Endodermal cell (in vitro differentiated cells): Measurements from ENCODE around the gene XYLT1. TPM values are rescaled to one million over a fixed set of nuclear protein-coding genes. Genes with fewer than 3 reads are reported as not detected.

ENCODE experiments used
- DNase-seq: peaks from one replicate; pipeline ENCODE4 v3.0.0-alpha.2; 2017
- H3K27ac ChIP-seq: 2 replicates; pipeline ENCODE4 v1.5.1; 2013; ENCODE audit warnings: mild to moderate bottlenecking, low read depth, low read length, moderate library complexity
- H3K27me3 ChIP-seq: 2 replicates; pipeline ENCODE4 v1.6.1; 2013; ENCODE audit warnings: mild to moderate bottlenecking, low read length, moderate library complexity; ENCODE audit not compliant: insufficient read depth, control insufficient read depth, poor library complexity, severe bottlenecking
- H3K36me3 ChIP-seq: 2 replicates; pipeline ENCODE4 v1.7.0; 2013; ENCODE audit warnings: mild to moderate bottlenecking, low read length, moderate library complexity; ENCODE audit not compliant: control insufficient read depth, insufficient read depth
- H3K4me1 ChIP-seq: one replicate; pipeline ENCODE4 v1.7.0; 2013; ENCODE audit warnings: low read length; ENCODE audit not compliant: control insufficient read depth, insufficient read depth
- H3K4me3 ChIP-seq: 2 replicates; pipeline ENCODE4 v1.5.1; 2013; ENCODE audit warnings: mild to moderate bottlenecking, low read length, moderate library complexity
- H3K9ac ChIP-seq: 2 replicates; pipeline ENCODE4 v1.6.1; 2013; ENCODE audit warnings: mild to moderate bottlenecking, low read length, moderate library complexity; ENCODE audit not compliant: poor library complexity, severe bottlenecking; ENCODE audit errors: extremely low read depth
- H3K9me3 ChIP-seq: 2 replicates; pipeline ENCODE4 v1.6.1; 2013; ENCODE audit warnings: mild to moderate bottlenecking, low read length, moderate library complexity; ENCODE audit not compliant: control insufficient read depth
- H3K27ac Mint-ChIP-seq: 2 replicates; pipeline ENCODE4 v1.8.0; 2020; ENCODE audit warnings: mixed read lengths
- H3K27me3 Mint-ChIP-seq: 2 replicates; pipeline ENCODE4 v1.8.0; 2021; ENCODE audit warnings: mild to moderate bottlenecking, mixed read lengths; ENCODE audit not compliant: insufficient read depth
- H3K36me3 Mint-ChIP-seq: 2 replicates; pipeline ENCODE4 v1.8.0; 2020; ENCODE audit warnings: low read depth, mixed read lengths
- H3K4me1 Mint-ChIP-seq: 2 replicates; pipeline ENCODE4 v1.8.0; 2020; ENCODE audit warnings: mixed read lengths
- H3K4me3 Mint-ChIP-seq: 2 replicates; pipeline ENCODE4 v1.8.0; 2020; ENCODE audit warnings: mild to moderate bottlenecking, moderate library complexity, mixed read lengths
- H3K9me3 Mint-ChIP-seq: 2 replicates; pipeline ENCODE4 v1.8.0; 2020; ENCODE audit warnings: mild to moderate bottlenecking, mixed read lengths
- CTCF ChIP-seq: fragments of 200-600 bp; sonication (generic); conservative IDR thresholded peaks from 2 replicates; pipeline ENCODE4 v1.5.0; 2021; ENCODE audit warnings: antibody characterized with exemption, mild to moderate bottlenecking
- WGBS, 2 experiments: methylation state at CpG; one replicate each; pipeline versions ENCODE4 v1.1.5 to v1.1.7; 2013; ENCODE audit warnings: missing lambda C conversion rate in 2 of 2, mixed read lengths in 1 of 2; ENCODE audit not compliant: insufficient coverage in 1 of 2, insufficient read length in 1 of 2; 5-methylcytosine and 5-hydroxymethylcytosine counted together
- total RNA-seq, 2 donors: library from RNA; stranded (reverse); fragmentation: NEBNext Ultra II Directional in 1 of 2; extraction: Animal tissue kit (Norgen Biotek cat#: 25700) in 1 of 2; gene quantifications; 2 replicates in 1 of 2; 3 replicates in 1 of 2; pipeline ENCODE4 v1.2.1, GENCODE V29; 2021

The XYLT1 gene
- total RNA-seq, 2 donors from 2014 or later = 26.8 to 28.5 TPM

GRCh38 chr16:17063201-17064139, 407.3 kb downstream of the XYLT1 start:
- 82 to 83% methylated on average over 8 to 11 of the region's 11 CpGs for WGBS, 2 experiments
- Histone ChIP-seq H3K4me3 (no peak overlapping the region), H3K9me3 (no peaks in the 10 kb centered on the region), H3K9ac (no peak overlapping the region), H3K27ac (no peak overlapping the region), H3K36me3 (no peaks in the 10 kb centered on the region), H3K27me3 (no peaks in the 10 kb centered on the region), H3K4me1 (no peaks in the 10 kb centered on the region)
- Mint-ChIP-seq H3K4me3 (no peak overlapping the region), H3K4me1 (no peaks in the 10 kb centered on the region), H3K27me3 (no peaks in the 10 kb centered on the region), H3K36me3 (no peaks in the 10 kb centered on the region), H3K27ac (no peak overlapping the region), H3K9me3 (peaks cover 4% of the 10 kb centered on the region)
- no peak for DNase-seq
- TF ChIP-seq CTCF = no peak

- Histone ChIP-seq H3K9me3 (no peaks in the 10 kb centered on the region), H3K27ac (no peak overlapping the region), H3K36me3 (no peaks in the 10 kb centered on the region), H3K9ac (no peak overlapping the region), H3K4me3 (no peak overlapping the region), H3K27me3 (no peaks in the 10 kb centered on the region), H3K4me1 (no peaks in the 10 kb centered on the region)
- Mint-ChIP-seq H3K9me3 (peaks cover 4% of the 10 kb centered on the region), H3K27ac (no peak overlapping the region), H3K36me3 (no peaks in the 10 kb centered on the region), H3K4me3 (no peak overlapping the region), H3K4me1 (no peaks in the 10 kb centered on the region), H3K27me3 (no peaks in the 10 kb centered on the region)
- DNase-seq = no peak
- TF ChIP-seq CTCF = no peak
- WGBS, 2 experiments = 89 to 93% methylated on average over 6 of the region's 6 CpGs
These were observed 408.1 kb downstream of the XYLT1 start for GRCh38 chr16:17062676-17063075.

GRCh38 chr16:17061326-17061725, 409.4 kb downstream of the XYLT1 start:
- Mint-ChIP-seq H3K4me1 (no peaks in the 10 kb centered on the region), H3K36me3 (no peaks in the 10 kb centered on the region), H3K4me3 (no peak overlapping the region), H3K27me3 (no peaks in the 10 kb centered on the region), H3K27ac (no peak overlapping the region), H3K9me3 (peaks cover 4% of the 10 kb centered on the region)
- Histone ChIP-seq H3K36me3 (no peaks in the 10 kb centered on the region), H3K4me3 (no peak overlapping the region), H3K27ac (no peak overlapping the region), H3K9ac (no peak overlapping the region), H3K27me3 (no peaks in the 10 kb centered on the region), H3K4me1 (no peaks in the 10 kb centered on the region), H3K9me3 (no peaks in the 10 kb centered on the region)
- TF ChIP-seq CTCF = no peak
- no peak for DNase-seq
- WGBS, 2 experiments = 93 to 96% methylated on average over 2 of the region's 2 CpGs
